NCI-H345 treated with DMSO at 0.1 percent for 48 hours (cell line): ENCODE data around the gene ANKS1B.
"Not testable (repeated sequence)": the region's sequence is repeated elsewhere in the genome, so short reads cannot be mapped to it uniquely, and the experiment has no call there.

ENCODE experiments used
- DNase-seq: peaks from one replicate; lab custom pipeline; 2025; ENCODE audit not compliant: unreplicated experiment; lab: John Stamatoyannopoulos, UW

Gene ANKS1B

DNA sequence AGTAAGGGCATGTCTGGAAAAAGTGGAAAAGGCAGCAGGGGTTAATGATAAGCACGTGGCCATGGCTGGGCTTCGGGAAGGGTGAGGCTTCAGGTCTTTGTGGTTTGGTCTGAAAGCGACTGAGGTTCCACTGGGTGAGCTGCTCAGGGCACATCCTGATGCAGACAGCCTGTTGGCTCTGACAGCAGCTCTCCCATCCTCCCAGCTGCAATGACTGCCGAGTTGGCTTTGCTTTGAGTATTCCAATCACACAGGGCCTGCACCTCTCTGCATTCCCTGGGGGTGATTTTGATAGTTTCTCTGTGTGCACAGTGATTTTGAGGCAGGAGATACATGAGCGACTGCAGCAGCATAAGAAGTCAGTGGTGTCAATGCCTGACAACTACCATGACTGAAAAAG is 948.9 kb downstream of the ANKS1B start:
- DNase-seq, result no peak

GRCh38 chr12:99034201-99034600 is 950.5 kb downstream of the ANKS1B start:
- not testable (repeated sequence) for DNase-seq

DNA sequence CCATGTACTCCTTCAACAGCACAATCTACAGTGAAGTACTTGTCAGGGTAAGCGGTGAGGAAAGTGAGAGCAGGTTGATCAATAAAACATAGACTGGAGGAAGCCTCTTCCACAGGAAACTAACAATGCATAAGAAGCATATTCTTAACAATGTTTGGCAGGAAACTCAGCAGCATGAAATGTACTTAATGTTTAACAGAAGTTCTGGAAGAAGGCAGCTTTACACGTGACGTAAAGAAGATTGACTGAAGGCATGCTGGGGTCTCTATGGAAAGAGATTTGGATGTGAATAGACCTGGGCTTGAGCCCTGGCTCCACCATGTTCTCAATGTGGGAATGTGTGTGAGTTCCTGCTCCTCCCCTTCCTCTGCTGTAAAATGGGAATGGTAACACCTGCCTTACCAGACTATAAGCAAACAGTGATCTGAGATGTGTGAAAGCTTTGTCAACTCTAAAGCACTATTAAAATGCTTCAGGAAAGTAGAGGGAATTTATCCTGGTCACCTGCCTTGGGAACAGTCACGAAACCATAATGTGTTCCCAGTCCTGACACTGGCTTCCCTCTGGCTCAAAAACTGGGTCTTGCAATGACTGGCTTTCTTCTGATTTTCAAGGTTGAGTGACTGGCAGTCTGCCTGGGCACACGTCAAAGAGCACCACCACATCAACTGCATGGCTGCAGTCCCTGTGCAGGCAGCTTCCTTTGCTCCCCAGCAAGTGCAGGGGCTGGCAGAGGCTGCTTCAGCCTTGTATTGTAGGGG is 955.0 kb downstream of the ANKS1B start:
- no peak for DNase-seq

DNA sequence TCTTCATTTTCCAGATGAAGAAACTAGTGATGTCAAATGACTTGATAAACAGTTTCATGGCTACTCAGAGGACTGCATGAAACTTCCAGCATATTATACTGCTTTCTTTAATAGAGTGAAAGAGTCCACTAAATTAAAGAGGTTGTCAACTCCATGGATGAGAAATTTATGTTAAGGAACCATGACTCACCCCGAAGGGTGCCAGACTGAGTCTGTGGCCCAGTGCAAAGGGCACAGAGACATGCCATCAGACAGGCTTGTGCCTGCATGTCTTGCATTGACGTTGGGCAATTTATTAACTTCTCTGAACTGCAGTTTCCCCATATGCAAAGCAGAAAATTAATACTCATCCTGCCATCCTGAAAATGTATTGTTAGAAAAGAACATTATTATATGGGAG is 957.3 kb downstream of the ANKS1B start:
- DNase-seq, result no peak

GRCh38 chr12:99027055-99027393 is 957.7 kb downstream of the ANKS1B start:
- DNase-seq, result no peak

DNA sequence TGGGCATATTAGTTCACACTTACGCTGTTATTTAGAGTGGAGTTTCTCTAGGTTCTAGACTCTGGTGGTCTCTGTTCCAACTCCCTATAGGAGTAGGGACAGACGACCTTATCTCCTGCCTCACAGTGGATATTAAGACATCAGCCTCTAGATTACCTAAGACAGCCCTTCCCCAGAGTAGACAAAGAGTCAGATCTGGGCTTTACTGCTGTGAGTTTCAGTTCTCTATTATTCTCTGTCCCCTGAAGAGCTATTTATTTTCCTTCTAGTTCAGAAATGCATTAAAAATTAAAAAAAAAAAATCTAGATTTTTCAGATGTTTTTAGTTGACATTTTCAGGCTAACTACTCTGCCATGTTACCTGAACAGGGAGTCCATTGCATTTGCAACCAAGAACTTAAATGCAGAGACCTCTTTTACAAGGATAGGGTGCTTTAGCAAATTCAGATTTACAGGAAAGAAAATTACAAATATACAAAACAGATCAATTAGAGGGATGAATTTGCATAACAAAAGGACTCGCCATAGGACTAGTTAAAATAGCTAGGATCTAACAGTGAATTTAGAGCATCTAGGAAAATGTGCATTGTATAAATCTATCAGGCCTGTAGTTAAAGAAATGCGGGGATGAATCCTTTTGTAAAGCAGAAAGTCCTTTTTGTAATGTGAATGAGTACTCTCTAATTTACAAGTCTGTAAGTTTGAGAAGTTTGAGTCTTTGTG is 958.2 kb downstream of the ANKS1B start:
- no peak for DNase-seq

DNA sequence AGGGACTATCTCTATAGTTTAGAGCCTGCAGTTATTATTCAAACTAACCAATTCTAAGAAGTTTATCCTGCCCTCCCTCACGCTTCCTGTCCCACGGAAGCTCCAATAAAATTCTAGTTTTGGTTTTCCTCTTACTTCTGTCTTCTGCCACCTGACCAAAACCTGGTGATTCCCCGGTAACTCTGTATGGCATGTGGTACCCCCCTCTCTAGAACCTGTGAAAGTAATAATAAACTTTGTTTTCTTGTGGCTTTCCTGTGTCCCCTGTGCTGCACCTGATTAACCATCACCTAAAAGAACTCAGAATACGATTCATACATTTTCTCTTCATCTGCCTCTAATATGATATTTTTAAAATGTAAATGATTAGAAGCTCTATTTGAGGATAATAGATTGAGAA is 959.9 kb downstream of the ANKS1B start:
- no peak for DNase-seq

GRCh38 chr12:99024191-99024590 is 960.5 kb downstream of the ANKS1B start:
- no peak for DNase-seq

DNA sequence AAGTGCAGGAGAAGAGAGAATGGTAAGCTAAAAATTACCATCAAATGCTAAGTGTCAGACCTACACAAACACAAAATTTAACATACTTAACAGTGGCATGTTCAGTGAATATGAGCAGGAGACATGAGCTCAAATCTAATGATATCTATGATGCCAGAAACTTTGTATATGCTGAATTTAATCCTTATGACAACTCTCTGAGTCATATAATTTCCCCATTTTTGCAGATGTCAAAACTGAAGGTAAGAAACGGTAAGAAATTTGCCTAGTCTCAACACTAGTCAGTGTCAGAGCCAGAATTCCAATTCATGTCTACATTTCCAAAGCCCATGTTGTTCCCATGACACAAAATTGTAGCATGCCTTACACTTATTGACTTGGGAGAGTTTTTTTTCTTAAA is 963.9 kb downstream of the ANKS1B start:
- no peak for DNase-seq

- no peak for DNase-seq
These were observed 964.9 kb downstream of the ANKS1B start for GRCh38 chr12:99019798-99020197.

GRCh38 chr12:99017971-99018370 is 966.8 kb downstream of the ANKS1B start:
- DNase-seq, result no peak

DNA sequence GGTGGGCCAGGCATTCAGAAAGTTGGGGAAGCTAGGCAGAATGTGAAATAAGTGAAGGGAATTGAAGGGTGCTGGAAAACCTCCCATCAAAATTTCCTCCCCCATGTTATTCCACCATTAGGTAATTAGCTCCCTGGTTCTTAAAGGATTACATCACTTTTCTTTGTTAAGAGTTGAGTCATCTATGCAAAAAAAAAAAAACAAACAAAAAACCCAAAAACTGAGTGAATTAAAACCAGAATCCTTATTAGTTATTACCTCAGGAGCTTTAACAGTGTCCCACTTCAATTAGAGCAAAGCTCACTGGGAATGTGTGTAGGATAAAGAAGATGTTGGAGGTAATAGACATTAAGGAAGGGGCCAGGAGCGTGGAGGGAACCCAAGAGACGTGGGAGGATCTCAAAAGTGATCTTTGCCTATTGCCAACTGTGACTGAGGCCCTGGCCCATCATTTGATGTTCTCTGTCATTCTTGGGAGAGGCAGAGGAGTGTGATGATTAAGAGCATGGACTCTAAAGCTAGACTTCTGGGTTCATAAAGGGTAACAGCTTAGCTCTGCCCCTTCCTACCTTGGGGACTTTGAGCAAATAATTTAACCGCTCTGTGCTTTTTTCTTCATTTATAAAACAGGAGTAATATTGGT is 975.0 kb downstream of the ANKS1B start:
- DNase-seq, result no peak

DNA sequence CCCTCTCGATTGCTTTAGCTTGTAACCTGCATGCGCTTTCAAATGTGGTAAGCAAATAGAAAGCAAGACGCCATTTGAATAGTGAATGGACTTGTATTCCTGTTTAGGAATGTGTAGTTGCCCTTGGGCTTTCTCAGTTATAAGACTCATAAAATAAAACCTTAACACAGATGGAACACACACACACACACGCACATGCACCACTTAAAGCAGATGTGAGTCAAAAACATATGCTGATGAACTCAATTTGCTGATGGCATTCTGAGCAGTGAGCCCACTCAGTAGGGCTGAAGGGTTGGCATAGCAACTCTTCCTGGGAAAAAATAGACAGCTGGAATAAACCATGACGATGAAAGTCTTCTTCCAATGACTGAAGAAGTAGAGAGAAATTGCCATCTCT is 979.1 kb downstream of the ANKS1B start:
- DNase-seq, result no peak

GRCh38 chr12:99004799-99005466 is 979.8 kb downstream of the ANKS1B start:
- no peak for DNase-seq

DNA sequence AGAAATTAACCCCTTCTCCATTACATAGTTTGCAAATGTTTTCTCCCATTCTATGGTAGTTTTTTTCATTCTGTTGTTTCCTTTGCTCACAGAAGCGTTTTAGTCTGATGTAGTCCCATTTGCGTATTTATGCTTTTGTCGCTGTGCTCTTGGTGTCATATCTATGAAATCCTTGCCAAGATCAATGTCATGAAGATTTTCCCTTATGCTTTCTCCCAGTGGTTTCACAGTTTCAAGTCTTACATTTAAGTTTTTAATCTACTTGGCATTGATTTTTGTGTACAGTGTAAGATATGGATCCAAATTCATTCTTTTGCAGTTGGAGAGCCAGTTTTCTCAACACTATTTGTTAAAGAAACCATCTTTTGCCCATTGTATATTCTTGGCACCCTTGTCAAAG is 982.0 kb downstream of the ANKS1B start:
- DNase-seq, result no peak

- no peak for DNase-seq
These were observed 982.6 kb downstream of the ANKS1B start for GRCh38 chr12:99002156-99002555.

GRCh38 chr12:98999559-98999958 is 985.2 kb downstream of the ANKS1B start:
- DNase-seq, result no peak

GRCh38 chr12:98998697-98999299 is 985.9 kb downstream of the ANKS1B start:
- DNase-seq, result peak; percentile 10

GRCh38 chr12:98997899-98998298 is 986.8 kb downstream of the ANKS1B start:
- DNase-seq, result no peak

- peak; percentile 70 for DNase-seq
These were observed 994.1 kb downstream of the ANKS1B start for GRCh38 chr12:98990648-98991047.

DNA sequence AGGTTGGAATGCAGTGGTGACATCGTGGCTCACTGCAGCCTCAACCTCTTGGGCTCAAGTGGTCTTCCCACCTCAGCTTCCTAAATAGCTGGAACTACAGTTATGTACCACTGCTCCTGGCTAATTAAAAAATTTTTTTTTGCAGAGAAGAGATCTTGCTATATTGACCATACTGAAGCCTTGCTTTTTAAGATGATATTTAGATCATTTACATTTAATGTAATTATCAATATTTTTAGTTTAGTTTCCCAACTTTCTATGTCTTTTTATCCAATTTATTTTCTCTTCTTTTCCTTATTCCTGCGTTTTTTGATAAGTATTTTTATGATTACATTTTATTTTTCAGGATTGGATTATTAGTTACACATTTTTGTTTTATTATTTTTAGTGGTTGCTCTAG is 999.6 kb downstream of the ANKS1B start:
- DNase-seq, result no peak
